ENCODE measurements around the gene PRPS1L1.

PRPS1L1 gene

DNA sequence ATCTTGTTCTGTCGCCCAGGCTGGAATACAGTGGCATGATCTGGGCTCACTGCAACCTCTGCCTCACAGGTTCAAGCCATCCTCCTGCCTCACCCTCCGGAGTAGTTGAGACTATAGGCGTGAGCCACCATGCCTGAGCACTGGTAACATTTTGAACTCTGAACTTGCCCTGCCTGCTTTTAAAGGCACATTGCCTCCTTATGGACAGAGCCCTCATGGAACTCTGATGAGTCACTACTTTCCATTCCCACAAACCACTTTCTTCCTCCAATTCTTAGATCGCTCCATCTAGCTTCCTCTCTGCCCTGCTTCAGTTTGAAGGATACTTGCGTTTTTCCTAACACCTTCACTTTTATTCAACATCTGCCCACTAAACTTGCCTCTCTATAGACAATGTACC is 38.1 kb downstream of the PRPS1L1 start:
- in situ Hi-C loops (cut with HindIII; ENCODE audit: low sequenced_read_pairs), result no loop called here
- no peak overlapping the region for H3K4me3 ChIP-seq (ENCODE audit: low read depth, low read length)

GRCh38 chr7:17988858-17989257 is 38.8 kb downstream of the PRPS1L1 start:
- DNase-seq (ENCODE audit: low read depth), result no peak
- TF ChIP-seq, protein P1, sequence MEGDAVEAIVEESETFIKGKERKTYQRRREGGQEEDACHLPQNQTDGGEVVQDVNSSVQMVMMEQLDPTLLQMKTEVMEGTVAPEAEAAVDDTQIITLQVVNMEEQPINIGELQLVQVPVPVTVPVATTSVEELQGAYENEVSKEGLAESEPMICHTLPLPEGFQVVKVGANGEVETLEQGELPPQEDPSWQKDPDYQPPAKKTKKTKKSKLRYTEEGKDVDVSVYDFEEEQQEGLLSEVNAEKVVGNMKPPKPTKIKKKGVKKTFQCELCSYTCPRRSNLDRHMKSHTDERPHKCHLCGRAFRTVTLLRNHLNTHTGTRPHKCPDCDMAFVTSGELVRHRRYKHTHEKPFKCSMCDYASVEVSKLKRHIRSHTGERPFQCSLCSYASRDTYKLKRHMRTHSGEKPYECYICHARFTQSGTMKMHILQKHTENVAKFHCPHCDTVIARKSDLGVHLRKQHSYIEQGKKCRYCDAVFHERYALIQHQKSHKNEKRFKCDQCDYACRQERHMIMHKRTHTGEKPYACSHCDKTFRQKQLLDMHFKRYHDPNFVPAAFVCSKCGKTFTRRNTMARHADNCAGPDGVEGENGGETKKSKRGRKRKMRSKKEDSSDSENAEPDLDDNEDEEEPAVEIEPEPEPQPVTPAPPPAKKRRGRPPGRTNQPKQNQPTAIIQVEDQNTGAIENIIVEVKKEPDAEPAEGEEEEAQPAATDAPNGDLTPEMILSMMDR (IDR thresholded peaks at IDR 0.05; ENCODE audit: low read depth, low read length, missing control alignments), result no peak
- H3K4me3 ChIP-seq (ENCODE audit: low read depth, low read length), result no peak overlapping the region
- in situ Hi-C loops (cut with HindIII; ENCODE audit: low sequenced_read_pairs), result no loop called here

More for the DNA sequence above, 38.1 kb downstream of the PRPS1L1 start:
- no peak for DNase-seq (ENCODE audit: low read depth)
- TF ChIP-seq, protein P1 (IDR thresholded peaks at IDR 0.05; ENCODE audit: low read depth, low read length, missing control alignments), result no peak

DNA sequence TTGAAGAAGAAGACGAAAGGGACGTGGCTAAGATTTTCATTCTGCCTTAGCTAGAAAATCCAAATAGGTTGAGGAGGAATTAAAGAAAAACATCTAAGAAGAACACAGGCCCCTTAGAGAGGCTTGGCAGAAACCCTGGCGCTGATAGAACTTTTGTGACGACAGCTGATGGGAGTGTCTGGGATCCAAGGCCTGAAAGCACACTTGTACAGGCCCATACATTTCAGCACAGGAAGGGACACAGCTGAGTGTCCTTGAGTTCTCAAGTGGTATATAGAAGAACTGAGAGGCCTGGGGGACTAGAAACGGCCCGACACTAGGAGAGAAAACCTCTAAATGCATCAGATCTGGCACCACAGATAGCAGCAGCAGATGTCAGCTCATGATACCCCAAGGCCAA is 39.5 kb downstream of the PRPS1L1 start:
- H3K4me3 ChIP-seq (ENCODE audit: low read depth, low read length), result no peak overlapping the region
- DNase-seq (ENCODE audit: low read depth), result no peak
- in situ Hi-C loops (cut with HindIII; ENCODE audit: low sequenced_read_pairs), result no loop called here
- TF ChIP-seq, protein P1 (IDR thresholded peaks at IDR 0.05; ENCODE audit: low read depth, low read length, missing control alignments), result no peak

DNA sequence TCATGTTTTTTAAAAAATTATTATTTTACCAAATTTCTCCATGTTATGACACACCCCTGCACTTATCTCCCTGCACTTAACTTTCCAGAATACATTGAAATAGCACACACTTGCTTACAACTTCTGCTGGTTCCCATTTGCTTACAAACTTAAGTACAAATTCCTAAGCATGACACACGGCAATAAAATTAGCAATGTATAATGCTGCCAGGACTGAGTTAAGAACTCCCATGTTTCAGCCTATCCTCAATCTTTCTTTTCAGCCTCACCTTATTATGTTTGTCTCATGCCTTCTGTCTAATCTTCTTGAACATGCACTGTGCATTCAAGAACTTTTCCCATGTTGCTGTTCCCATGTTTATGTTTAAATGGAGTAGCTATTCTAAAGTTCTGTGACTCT is 40.8 kb downstream of the PRPS1L1 start:
- TF ChIP-seq, protein P1 (IDR thresholded peaks at IDR 0.05; ENCODE audit: low read depth, low read length, missing control alignments), result no peak
- H3K4me3 ChIP-seq (ENCODE audit: low read depth, low read length), result no peak overlapping the region
- DNase-seq (ENCODE audit: low read depth), result peak; percentile 20
- in situ Hi-C loops (cut with HindIII; ENCODE audit: low sequenced_read_pairs), result no loop called here

GRCh38 chr7:17985473-17986239 is 42.0 kb downstream of the PRPS1L1 start:
- DNase-seq (ENCODE audit: low read depth), result no peak
- TF ChIP-seq, protein P1 (IDR thresholded peaks at IDR 0.05; ENCODE audit: low read depth, low read length, missing control alignments), result no peak
- in situ Hi-C loops (cut with HindIII; ENCODE audit: low sequenced_read_pairs), result no loop called here
- H3K4me3 ChIP-seq (ENCODE audit: low read depth, low read length), result no peak overlapping the region

DNA sequence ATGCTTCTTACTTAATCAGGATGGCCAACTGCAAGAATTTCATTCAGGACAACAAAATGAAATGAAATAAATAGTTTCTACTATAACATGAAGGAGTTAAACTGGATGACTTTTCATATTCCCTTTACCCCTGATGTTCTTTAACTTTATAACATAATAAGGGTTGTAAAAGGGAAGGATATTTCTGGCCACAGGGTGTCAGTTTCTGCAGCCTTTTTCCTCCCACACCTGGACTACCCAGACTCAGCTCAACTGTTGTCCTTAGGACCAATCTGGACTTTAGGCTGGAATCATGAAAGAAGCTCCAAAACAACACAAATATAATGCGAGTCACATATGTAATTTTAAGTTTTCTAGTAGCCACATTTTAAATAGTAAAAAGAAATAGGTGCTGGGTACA is 43.4 kb downstream of the PRPS1L1 start:
- TF ChIP-seq, protein P1 (IDR thresholded peaks at IDR 0.05; ENCODE audit: low read depth, low read length, missing control alignments), result no peak
- in situ Hi-C loops (cut with HindIII; ENCODE audit: low sequenced_read_pairs), result no loop called here
- DNase-seq (ENCODE audit: low read depth), result no peak
- no peak overlapping the region for H3K4me3 ChIP-seq (ENCODE audit: low read depth, low read length)

Data from astrocyte of the cerebellum (primary cell).